Urothelium cell line (cell line): ENCODE data around the gene FAM114A1.

Experiments
- DNase-seq: peaks from one replicate; pipeline ENCODE4 v3.0.0; 2011; ENCODE audit warnings: low spot score, mixed read lengths
- FAIRE-seq: peaks from 2 replicates; lab custom pipeline; 2011; peaks lifted over from hg19 to GRCh38; lab: Jason Lieb, UNC

Gene FAM114A1

GRCh38 chr4:38857354-38858096 lies 10.1 kb upstream of the FAM114A1 start:
- DNase-seq (peak; percentile 76), FAIRE-seq (peak; percentile 91)

- peak; percentile 40 for FAIRE-seq
- no peak for DNase-seq
Observed at GRCh38 chr4:38858097-38858420, 9.5 kb upstream of the FAM114A1 start.

- FAIRE-seq (no peak), DNase-seq (no peak)
Observed at GRCh38 chr4:38859501-38859900, 8.1 kb upstream of the FAM114A1 start.

- FAIRE-seq (no peak), DNase-seq (peak; percentile 61)
Observed at GRCh38 chr4:38860788-38861424, 6.7 kb upstream of the FAM114A1 start.

GRCh38 chr4:38861791-38862190 lies 5.8 kb upstream of the FAM114A1 start:
- no peak for FAIRE-seq

GRCh38 chr4:38865445-38865844 lies 2.2 kb upstream of the FAM114A1 start:
- FAIRE-seq = no peak
- no peak for DNase-seq

More at GRCh38 chr4:38861791-38862190, 5.8 kb upstream of the FAM114A1 start:
- no peak for DNase-seq

- DNase-seq = no peak
- FAIRE-seq = no peak
Observed at GRCh38 chr4:38866973-38867477, 581 bp upstream of the FAM114A1 start.

GRCh38 chr4:38868059-38868960 lies 704 bp downstream of the FAM114A1 start:
- DNase-seq = peak; percentile 46
- peak; percentile 46 for FAIRE-seq

- no peak for FAIRE-seq
Observed at GRCh38 chr4:38869511-38869910, 1.9 kb downstream of the FAM114A1 start.

GRCh38 chr4:38870098-38870808 lies 2.6 kb downstream of the FAM114A1 start:
- no peak for DNase-seq
- FAIRE-seq = no peak

More at GRCh38 chr4:38869511-38869910, 1.9 kb downstream of the FAM114A1 start:
- no peak for DNase-seq

- FAIRE-seq (no peak), DNase-seq (no peak)
Observed at GRCh38 chr4:38871593-38871992, 4.0 kb downstream of the FAM114A1 start.

GRCh38 chr4:38872620-38873019 lies 5.0 kb downstream of the FAM114A1 start:
- DNase-seq = no peak
- FAIRE-seq = no peak

- DNase-seq (no peak), FAIRE-seq (no peak)
Observed at GRCh38 chr4:38873290-38873944, 5.8 kb downstream of the FAM114A1 start.

GRCh38 chr4:38876636-38877035 lies 9.0 kb downstream of the FAM114A1 start:
- no peak for FAIRE-seq
- no peak for DNase-seq

- FAIRE-seq (no peak), DNase-seq (no peak)
Observed at GRCh38 chr4:38884254-38884653, 16.6 kb downstream of the FAM114A1 start.

GRCh38 chr4:38889143-38889542 lies 21.5 kb downstream of the FAM114A1 start:
- FAIRE-seq = no peak
- peak; percentile 77 for DNase-seq

GRCh38 chr4:38891051-38891983 lies 23.7 kb downstream of the FAM114A1 start:
- FAIRE-seq = peak; percentile 44
- no peak for DNase-seq

GRCh38 chr4:38894322-38894982 lies 26.8 kb downstream of the FAM114A1 start:
- FAIRE-seq (no peak), DNase-seq (no peak)
